ENCODE measurements around the gene SLC27A3.

- no peak for TF ChIP-seq POLR2A (IDR thresholded peaks at IDR 0.05)
- TF ChIP-seq CTCF (IDR thresholded peaks at IDR 0.05): no peak
Observed at GRCh38 chr1:153827168-153827964, 52.2 kb downstream of the SLC27A3 start.
